HS-5 (cell line): ENCODE data around the gene SYT15B.
"Not testable (repeated sequence)": the region's sequence is repeated elsewhere in the genome, so short reads cannot be mapped to it uniquely, and the experiment has no call there.

Experiments
- DNase-seq: peaks from one replicate; pipeline ENCODE4 v3.0.0-alpha.2; 2012; ENCODE audit warnings: low read depth

The SYT15B gene

GRCh38 chr10:47763554-47764175 is at the start of gene SYT15B:
TSS of gene SYT15B (minus strand) at chr10:47763592. CDS start at chr10:47762640, 952 bp downstream.
- not testable (repeated sequence) for DNase-seq

DNA sequence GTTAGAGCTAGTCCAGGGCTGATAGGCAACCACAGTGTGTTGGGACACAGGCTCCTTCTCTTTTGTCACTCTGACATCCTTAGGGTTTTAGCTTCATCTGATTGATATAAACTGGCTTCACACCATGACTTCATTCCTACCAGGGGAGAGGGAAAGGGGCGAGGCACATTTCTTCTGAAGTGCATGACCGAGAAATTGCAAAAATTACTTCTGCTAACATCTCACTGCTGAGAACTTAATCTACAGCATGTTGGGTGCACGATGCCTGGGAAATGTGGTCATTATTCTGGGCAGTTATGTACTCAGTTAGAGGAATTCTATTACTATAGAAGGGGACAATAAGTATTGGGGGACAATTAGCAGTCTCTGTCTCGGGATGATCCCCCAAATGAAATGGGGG is 16.2 kb upstream of the SYT15B start:
- DNase-seq = not testable (repeated sequence)

GRCh38 chr10:47775361-47776231 is 12.2 kb upstream of the SYT15B start:
- peak; percentile 22 for DNase-seq

GRCh38 chr10:47770745-47771144 is 7.4 kb upstream of the SYT15B start:
- DNase-seq = not testable (repeated sequence)

DNA sequence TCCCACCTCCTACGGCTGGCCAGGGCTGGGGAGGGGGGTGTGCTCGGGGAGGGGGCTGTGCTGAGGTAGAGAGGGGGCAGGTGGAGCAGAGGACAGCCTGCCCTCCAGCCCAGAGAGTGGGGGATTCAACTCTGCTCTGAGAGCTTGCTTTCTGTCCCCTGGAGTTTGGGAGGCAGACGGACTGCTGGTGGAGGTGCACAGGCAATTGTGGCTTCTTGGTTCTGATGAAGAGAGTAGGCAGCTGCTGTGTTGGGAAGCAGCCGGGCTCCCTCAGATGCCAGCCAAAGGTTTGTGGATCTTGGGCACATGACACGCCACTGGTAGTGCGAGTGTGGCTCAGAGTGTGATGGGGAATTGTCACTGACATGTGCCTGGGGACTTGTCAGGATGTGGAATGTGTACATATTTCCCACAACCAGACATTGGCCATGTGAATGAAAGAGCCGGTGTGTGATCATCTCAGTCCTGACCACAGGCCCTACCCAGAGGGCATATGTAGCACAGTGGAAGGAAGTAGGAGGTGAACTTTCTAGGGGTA is 5.3 kb upstream of the SYT15B start:
- not testable (repeated sequence) for DNase-seq

- peak; percentile 6 for DNase-seq
Measured at GRCh38 chr10:47768085-47768484, 4.7 kb upstream of the SYT15B start.

GRCh38 chr10:47767236-47767635 is 3.8 kb upstream of the SYT15B start:
- not testable (repeated sequence) for DNase-seq

DNA sequence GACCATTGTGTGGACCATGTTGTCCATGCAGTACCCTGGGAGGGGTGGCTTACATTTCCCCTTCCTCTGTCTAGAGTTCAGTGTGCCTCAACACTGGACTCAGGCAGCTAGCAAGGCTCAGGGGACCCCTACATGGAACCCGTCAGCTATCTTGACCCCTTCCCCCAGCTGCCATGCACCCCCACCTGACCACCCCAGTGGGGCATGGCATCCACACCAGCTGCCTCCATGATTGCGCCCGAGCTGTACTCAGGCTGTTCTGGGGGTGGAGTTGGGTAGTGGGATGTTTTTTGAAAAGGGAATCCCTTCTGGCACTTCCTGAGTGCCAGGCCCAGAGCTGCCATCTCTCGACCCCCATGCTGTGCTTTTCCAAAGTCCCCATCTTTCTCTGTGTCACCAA is 1.8 kb upstream of the SYT15B start:
- not testable (repeated sequence) for DNase-seq

DNA sequence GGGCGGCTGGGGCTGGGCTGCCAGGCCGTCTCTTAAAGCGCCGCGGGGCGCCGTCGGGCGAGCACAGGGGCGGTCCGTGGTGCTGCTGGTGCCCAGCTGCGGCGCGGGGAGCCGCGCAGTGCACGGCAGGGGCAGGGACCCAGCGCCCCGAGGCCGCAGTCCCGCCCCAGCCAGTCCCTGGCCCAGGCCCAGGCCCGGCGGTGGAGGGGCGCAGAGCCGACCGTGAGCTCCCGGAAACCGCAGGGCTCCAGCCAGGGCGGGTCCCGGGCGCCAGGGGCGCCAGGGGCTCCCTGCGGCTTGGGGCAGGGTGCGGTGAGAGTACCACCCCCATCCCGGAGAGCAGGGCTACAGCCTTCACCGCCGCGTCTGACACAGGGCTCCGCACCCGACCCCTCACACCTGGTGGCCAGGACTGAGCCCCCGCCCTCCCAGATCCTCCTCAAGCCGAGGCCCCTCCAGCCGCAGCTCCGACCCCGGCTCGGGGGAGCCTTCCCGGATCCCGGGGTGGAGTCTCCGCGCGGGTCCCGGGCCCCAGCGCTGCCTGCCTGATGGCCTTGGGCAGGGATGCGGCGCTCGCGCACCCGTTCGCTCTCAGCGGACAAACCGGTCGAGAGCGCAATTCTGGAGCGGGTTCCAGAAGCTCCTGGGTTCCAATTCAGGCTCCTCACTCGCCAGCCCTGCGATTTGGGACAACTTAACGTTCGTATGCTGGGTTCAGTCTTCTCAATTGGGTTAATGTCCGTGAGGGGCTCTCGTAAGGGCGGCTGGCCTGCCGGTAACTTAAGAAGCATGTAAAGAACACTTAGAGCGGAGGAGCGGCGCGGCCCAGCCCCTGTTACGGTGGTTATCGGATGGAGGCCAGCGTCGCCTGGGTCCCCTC is 478 bp downstream of the SYT15B start:
- DNase-seq = not testable (repeated sequence)

DNA sequence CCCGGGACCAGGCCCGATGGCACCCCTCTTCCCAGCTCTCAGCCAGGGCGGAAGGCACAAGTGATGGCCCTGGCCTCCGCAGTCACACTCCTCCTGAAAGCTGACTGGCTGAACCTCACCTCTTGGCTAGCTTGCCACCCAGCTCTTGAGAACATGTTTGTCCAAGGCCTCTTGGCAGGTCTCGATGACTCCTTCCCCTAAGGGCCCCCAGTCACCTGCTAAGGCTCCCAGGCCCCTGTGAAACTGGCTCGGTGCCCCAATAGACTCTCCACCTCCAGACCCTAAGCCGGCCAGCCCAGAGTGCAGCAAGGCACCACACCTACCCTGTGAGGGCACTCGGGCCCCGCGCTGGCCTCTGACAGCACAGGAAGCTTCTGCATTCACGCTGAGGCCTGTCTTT is 4.5 kb downstream of the SYT15B start:
- not testable (repeated sequence) for DNase-seq

DNA sequence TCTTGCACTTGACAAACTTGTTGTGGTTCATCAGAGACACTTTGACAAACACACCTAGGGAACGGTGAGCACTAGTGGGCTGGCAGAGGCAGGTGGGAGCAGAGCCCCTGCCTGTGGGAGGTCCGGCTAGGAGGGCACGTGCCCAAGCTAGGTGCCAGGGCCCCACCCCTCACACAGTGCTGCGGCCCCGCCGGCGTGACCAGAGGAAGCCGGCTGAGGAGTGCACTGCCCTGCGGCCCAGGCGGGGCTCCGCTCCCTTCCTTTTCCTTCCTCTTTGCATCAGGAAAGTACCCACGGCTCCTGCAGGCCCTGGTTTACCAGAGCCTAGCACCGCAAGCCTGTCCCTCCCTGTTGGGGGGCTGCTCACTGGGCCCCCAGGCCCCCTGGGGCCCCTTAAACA is 7.2 kb downstream of the SYT15B start:
- not testable (repeated sequence) for DNase-seq

GRCh38 chr10:47753871-47754270 is 9.5 kb downstream of the SYT15B start:
- not testable (repeated sequence) for DNase-seq

- not testable (repeated sequence) for DNase-seq
Measured at GRCh38 chr10:47753176-47753575, 10.2 kb downstream of the SYT15B start.

DNA sequence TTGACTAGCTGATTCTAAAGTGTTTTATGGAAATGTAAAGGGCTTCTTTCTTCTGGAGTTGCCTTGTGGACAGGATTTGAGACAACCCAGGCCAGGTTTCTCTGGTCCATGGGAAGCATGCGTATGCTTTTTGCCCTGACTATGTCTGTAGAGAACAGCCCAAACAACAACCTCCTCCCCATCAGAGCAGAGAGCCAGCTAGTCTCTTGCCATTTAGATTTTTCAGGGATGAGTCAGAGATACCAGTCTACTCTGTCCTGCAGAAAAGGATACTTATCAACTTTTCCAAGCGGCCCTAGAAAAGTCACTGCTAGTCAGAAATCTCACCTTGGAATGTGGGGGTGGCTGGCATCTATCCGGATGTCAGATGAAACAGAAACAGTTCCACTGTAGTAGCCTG is 11.6 kb downstream of the SYT15B start:
- DNase-seq = not testable (repeated sequence)

GRCh38 chr10:47750360-47750759 is 13.0 kb downstream of the SYT15B start:
- not testable (repeated sequence) for DNase-seq

- not testable (repeated sequence) for DNase-seq
Measured at GRCh38 chr10:47746780-47747376, 16.5 kb downstream of the SYT15B start.

DNA sequence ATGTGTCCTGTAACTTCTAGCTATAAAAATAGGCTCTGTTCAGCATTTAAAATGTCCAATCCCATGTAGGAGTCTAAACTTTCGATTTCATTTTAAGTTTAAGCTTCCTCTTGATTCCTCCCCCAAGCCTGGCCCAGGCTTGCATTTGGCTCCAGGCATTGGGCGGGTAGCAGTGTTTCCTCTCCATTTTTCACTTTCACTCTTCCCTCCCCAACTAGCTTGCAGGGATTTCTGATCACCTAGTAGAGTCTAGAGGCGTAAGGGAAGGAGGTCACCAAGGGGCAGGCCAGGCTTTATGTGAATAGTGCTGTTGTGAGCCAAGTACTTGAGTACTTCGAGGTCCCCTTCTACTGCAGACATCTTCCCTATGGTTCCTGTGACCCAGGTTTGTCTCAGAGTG is 18.5 kb downstream of the SYT15B start:
- not testable (repeated sequence) for DNase-seq

- DNase-seq = not testable (repeated sequence)
Measured at GRCh38 chr10:47743611-47744550, 19.5 kb downstream of the SYT15B start.

- DNase-seq = not testable (repeated sequence)
Measured at GRCh38 chr10:47740868-47741267, 22.5 kb downstream of the SYT15B start.

DNA sequence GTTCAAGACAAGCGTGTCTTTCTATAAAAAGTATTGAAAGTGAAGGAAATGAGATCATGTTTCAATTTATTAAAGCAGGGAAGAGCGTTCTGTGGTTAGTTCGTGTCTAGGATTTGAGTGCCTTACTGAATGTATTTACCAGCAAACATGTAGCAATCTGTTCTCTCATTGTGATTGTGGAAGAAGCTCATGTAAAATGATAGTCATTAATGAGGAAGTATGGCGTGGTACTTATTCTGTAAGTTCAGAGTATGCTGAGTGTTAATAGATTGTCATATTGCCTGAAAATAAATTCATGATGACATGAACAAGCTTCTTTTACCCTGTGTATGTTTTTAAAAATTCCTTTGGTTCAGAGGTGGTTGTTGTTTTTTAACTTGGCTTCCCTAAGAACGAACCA is 32.5 kb downstream of the SYT15B start:
- not testable (repeated sequence) for DNase-seq
